GM19193 (cell line): ENCODE data around the gene CYP2S1.

Experiments used
- POLR2A ChIP-seq: IDR thresholded peaks from 4 replicates; pipeline ENCODE4 v1.6.1; 2011; ENCODE audit not compliant: insufficient read depth, insufficient read length; ENCODE audit errors: extremely low read depth

Gene CYP2S1

DNA sequence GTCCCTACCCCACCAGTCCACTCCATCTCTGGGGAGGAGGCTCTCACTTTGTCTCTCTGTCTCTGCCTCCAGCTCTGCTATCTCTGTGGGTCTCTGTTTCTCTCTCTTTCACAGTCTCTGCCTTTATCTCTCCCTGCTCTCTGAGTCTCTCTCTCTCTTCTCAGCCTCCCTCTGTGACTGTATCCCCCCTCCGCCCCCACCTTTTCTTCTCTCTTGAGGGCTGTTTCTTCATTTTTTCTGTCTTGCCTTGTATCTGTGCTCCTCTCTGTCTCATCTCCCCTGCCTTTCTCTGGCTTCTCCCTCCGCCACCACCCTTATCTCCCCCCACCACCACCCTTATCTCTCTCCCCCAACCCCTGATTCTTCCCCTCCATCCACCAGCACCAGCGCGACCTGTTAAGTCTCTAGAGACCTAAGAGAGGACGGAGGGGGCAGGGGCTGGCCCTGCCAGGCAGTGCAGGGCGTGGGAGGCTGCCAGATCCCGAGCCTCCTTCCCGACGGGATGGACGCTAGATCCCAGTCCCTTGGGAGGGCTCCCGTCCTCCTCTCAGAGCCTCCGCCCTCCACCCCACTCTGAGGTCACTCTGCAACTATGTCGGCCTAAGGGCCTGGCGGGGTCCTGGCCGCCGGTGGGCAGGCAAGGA is 27.0 kb downstream of the CYP2S1 start:
- no peak for TF ChIP-seq POLR2A

DNA sequence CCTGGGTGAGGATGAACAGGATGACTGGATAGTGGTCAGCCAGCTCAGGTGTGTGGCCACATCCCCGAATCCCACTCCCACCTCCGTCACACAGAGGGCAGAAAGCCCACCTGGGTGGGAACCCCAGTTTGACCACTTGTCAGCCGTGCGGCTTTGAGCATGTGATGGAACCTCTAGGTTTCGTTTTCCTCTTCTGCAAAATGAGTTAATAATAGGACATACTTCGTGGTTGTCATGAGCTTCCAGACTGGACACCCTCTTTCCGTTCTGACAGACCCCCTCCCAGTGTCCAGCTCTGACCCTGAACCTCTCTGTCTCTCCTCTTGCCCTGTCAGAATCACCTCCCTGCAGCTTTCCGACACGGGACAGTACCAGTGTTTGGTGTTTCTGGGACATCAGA is 27.8 kb downstream of the CYP2S1 start:
- no peak for TF ChIP-seq POLR2A

DNA sequence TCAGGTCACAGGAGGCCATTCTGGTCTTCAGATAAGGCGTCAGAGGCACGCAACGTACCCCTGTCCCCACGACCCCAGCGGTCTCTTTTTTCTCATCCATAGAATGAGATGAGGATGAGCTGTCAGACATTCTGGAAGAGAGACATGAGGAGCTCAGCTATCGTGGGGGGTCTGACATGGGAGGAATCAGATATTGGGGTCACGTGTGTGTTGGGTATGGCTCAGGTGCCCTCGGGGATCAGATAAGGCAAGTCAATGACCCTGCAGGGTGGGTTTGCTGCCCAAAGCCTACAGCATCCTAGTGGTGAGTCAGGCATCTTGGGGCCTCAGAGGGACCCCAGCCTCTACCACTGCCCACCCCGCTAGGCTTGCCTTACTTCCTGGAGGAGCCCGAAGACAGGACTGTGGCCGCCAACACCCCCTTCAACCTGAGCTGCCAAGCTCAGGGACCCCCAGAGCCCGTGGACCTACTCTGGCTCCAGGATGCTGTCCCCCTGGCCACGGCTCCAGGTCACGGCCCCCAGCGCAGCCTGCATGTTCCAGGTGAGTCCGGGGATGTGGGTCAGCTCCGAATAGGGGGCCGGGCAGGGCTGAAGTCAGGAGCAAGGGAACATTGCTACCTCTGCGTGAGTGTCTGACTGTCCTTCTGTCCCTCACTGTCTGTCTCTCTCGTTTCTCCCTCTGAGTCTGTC is 28.6 kb downstream of the CYP2S1 start:
- TF ChIP-seq POLR2A, result no peak

DNA sequence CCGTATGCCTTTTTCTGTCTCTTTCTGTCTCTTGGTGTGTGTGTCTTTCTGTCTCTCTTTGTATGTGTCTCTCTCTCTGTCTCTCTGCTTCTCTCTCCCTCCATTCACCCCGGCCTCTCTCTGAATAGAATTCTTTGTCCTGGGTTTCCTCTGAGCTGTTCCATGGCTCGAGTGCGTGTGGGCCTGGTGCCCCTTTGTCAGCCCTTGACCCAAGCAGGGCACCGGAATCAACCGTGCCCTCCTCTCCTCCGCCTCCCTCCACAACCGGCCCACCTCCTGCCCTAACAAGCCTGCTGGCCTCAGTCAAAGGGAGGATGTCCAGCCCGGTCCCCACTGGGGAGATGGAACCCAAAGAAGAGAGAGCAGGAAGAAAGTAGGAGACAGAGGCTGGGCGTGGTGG is 29.2 kb downstream of the CYP2S1 start:
- TF ChIP-seq POLR2A, result no peak

DNA sequence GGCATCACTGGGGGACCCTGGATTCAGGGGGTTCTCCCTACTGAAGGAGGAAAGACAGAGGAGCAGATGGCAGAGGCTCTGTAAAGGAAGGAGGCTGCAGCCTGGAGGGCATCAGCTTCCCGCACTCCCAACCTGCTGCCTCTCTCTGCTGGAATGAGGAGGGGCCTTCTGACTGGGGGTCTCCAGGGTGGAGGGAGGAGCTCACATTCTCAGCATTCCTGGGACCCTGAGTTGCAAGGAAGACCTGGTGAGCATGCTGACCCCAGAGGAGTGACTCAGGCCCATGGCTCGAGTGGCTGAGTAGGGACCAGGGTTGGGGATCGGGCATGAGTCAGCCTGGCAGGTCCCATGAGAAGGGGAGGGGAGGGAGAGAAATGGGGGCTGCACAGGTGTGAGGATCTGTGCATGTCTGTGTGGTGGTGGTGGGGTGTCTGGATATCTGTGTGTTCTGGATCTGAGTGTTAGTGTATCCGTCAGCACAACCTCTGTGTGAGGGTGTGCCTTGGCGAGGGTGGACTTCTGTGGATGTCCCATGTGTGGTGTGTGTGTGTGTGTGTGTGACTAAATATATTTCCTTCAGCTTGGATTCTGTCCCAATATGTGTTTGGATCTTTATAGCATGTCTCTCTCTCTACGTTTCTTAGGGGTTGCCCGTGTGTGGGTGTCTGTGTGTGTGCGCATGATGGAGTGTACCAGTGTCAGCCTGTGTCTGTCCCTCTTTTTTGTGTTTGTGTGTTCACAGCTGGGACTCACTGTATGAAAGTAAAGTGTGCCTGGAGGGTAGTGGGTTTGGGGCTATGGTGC is 30.6 kb downstream of the CYP2S1 start:
- no peak for TF ChIP-seq POLR2A

DNA sequence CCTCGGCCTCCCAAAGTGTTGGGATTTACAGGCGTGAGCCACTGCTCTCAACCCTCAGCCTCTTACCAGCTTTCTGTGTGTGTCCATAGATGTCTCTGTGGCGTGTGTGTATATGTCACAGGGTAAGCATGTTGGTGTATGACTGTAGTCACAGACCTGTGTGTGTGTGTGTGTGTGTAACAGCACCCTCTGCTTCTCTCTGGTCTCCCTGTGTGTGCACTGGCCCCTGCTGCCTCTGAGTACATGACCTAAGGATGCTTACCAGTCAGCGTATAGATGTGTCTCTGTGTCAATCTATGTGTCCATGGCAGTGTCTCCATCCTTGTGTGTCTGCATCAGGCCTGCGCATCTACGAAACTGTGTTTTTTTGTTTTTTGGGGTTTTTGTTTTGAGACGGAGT is 31.6 kb downstream of the CYP2S1 start:
- no peak for TF ChIP-seq POLR2A

DNA sequence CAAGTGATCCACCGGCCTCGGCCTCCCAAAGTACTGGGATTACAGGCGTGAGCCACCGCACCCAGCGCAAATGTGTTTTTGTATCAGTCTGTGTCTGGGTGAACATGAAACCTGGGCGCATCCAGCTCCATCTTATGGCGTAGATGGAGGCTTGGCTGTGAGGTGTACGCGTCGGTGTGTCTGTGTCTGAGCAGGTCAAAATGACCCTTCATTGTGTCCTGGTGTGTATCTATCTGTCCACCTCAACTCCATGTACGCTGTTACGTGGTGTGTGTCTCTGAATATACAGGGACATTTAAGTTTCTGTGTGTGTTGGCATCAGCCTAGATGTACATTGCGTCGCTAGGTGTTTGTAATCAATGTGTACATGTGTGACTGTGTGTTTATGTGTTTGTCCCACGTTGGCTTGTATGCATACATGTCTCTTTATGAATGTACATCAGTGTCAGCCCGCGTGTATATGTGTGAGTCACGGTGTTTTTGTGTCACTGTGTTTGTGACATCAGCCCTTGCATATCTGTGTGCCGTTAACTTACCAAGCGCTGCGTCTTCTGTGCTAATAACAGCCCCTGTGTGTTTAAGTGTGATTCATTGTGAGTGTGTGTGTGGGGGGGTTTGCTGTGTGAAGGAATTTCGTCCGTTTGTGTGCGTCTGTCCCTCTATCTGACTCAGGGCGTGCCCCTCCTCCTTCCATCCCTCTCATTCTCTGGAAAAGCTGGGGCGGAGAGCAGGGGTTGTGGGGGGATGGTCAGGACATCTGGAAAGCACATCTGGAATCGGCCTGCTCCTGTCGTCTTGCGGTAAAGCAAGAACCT is 32.4 kb downstream of the CYP2S1 start:
- TF ChIP-seq POLR2A, result no peak

DNA sequence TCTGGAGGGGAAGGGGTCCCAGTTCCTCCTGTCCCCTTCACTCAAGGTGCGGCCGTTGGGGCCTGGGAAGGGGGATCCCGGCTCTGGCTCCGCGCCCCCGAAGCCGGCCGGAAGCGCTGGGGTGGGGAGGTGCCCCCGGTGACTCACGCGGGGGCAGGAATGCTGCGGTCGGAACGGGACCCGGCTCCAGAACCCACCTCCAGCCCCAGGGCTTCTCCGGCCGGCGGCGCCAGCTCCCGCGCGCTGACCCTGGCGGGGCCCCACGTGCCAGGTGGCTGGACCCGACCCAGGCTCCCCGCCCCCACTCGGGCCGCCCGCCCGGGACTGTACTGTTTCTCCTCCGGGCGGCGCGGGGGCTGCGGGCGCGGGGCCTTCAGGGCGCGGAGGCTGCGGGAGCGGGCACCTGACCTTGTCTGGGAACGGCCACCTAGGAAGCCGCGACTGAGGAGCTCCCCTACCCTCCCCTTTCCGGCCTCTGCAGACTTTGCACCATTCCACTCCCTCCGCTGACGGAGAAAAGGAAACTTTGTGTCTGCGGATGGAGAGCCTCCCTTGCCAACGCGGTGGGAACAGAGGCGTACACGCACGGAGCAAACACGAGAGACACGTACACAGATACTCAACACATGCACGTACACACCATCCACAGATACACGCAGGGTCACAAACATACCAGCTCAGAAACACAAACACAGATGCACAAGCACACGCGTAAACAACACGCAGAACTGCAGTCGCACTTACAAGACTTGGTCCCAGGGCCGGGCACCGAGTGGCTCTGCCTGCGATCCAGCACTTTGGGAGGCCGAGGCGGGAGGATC is 33.2 kb downstream of the CYP2S1 start:
- TF ChIP-seq POLR2A, result no peak

DNA sequence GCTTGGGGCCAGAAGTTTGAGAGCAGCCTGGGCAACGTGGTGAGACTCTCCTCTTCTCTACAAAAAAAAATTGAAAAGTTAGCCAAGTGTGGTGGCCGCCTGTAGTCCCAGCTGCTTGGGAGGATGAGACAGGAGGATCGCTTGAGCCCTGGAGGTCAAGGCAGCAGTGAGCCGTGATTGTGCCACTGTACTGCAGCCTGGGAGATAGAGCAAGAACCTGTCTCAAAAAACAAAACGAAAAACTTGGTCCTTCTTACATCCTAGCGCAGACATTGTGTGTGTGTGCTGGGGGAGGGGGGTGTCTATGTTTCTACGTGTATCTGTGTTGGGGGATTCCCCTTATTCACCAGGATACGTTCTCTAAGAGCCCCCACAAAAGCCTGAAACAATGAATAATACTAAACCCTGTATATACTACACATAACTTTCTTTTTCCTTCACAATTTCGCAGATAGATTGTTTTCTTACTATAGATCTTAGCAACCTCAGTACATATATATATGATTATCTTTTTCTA is 33.9 kb downstream of the CYP2S1 start:
- TF ChIP-seq POLR2A, result no peak

DNA sequence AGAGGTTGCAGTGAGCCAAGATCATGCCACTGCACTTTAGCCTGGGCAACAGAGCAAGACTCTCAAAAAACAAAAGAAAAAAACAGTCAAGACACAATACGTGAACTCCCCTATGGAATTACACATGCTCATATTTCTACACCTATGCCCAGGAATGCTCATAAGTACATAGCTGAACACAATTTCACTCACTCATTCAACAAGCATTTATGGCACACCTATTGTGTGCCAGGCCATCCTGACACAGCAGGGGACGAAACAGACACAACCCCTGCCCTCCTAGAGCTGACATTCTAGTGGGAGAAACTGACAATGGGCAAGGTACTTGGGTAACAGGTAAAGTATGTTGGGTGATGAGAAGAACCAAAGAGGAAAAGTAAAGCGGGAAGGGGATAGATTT is 35.5 kb downstream of the CYP2S1 start:
- no peak for TF ChIP-seq POLR2A

DNA sequence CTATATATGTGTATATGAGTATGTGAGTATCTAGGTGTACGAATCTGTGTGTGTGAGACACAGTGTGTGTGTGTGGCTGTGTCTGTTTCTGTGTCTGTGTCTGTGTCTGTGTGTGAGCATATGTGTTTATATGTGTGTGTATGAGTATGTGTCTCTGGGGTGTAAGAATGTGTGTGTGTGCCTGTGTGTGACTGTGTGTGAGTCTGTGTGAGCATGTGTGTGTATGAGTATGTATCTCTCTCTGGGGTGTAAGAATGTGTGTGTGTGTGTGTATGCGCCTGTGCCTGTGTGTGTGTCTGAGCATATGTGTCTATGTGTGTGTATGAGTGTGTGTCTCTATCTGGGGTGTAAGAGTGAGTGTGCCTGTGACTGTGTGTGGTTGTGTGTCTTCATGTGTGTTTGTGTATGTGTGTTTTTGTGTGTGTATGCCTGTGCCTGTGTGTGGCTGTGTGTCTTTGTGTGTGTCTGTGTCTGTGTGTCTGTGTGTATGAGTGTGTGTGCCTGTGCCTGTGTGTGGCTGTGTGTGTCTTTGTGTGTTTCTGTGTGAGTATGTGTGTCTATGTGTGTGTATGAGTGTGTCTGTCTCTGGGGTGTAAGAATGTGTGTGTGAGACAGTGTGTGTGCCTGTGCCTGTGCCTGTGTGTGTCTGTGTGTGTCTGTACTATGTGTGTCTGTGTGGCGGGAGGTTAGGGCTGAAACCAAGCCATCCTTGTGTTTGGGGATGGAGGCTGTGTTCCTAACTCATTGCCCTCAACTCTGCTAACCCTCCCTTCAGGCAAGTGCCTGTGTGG is 37.2 kb downstream of the CYP2S1 start:
- TF ChIP-seq POLR2A, result no peak

DNA sequence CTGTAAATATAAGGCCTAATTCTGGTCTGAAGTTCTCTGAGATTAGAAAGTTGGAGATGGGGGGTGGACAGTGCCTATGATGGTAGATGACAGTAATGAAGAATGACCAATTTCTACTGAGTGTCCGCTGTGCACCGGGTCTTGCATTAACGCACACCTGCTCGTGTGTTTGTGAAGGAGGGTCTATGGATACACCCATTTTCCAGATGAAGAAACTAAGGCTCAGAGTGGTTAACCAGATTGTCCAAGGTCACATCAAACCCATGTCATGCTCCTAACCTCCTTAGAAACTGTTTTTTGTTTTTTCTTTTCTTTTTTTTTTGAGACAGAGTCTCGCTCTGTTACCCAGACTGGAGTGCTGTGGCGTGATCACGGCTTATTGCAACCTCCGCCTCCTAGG is 39.7 kb downstream of the CYP2S1 start:
- no peak for TF ChIP-seq POLR2A

DNA sequence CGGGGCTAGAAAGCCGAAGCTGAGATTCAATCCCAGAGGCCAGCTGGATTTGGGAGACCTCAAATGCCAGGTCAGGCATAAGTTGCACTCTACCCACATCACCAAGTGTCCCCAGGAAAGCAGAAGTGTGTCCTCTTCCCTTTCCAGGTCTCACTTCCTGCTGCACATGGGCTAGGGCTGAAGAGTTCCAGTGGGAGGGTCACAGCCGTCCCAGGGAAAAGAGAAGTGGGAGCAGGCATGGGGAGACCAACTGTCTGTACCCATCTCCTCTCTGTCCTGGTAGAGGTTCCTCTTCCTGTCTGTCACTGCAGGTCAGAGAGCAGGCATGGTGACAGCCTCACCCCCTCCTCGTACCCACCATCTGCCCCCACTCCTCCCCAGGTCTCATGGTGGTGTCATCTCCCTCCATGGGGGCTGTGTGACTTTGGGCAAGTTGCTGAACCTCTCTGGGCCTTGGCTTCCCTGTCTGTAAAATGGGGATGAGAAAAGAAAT is 40.8 kb downstream of the CYP2S1 start:
- no peak for TF ChIP-seq POLR2A

DNA sequence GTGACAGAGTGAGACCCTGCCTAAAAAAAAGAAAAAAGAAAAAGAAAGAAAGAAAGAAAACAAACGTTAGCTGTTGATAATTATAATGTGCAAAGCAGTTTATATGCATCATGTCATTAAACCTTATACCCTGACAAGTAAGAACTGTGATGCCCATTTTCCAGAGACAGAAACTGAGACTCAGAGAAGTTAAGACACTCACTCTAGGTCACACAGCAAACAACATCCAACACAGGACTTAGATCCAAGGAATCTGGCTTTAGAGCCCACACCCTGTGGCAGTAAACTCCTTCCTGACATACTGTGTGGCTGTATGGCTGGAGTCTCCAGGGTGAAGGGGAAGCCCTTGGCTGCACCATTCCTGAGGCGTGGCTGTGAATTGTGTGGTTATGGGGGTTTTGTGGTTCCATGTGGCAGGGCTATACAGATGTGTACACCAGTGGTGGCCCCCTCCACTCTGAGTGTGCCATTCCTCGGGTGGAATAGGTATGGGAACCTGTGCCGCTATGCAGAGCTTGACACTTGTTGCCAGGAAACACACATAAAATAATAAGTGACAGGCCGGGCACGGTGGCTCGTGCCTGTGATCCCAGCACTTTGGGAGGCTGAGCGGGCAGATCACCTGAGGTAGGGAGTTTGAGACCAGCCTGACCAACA is 41.6 kb downstream of the CYP2S1 start:
- no peak for TF ChIP-seq POLR2A
